ENCODE data around the gene GPC1. TPM values are rescaled to one million over a fixed set of nuclear protein-coding genes. Genes with fewer than 3 reads are reported as not detected.

Gene GPC1
- total and polyA plus RNA-seq, 2 donors (not counting 3 experiments of a cell fraction or from before 2014, with no cell fraction given): 9.6 to 31.1 TPM

DNA sequence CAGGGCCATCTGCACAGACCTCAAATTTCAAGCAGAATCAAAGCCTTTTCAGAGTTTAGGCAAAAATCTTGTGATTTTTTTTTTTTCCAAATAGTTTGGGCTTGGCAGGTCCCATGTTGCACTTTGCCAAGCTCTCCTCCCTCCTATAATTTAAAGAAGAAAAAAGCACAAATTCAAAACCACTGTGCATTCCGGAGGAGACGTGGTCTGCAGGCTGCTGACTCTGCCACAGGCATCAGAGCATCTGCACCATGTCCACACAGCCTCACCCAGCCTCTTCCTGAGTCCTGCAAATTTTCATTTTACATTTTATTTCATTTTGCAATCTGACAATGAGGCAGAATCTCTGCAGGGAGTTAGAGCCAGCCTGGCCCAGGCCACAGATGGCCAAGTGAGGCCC, 15.7 kb upstream of the GPC1 start:
- POLR2A ChIA-PET: no interaction called here
- Histone ChIP-seq H3K36me3 (ENCODE audit: control insufficient read depth in 2 of 2, extremely low read depth in 1 of 2, insufficient read depth in 2 of 2, low read length in 2 of 2) (no peaks in the 10 kb centered on the region), H3K79me2 (ENCODE audit: control insufficient read depth, insufficient read depth, low read length) (no peaks in the 10 kb centered on the region), H3K4me3 (replicated peaks in 1 of 3; ENCODE audit: insufficient read depth in 1 of 3, low read depth in 1 of 3, low read length in 3 of 3) (no peak overlapping the region), H3K27ac (ENCODE audit: insufficient read depth, low read depth, low read length) (no peak overlapping the region), H3K4me1 (ENCODE audit: control insufficient read depth, extremely low read depth, insufficient read depth, low read length) (no peaks in the 10 kb centered on the region), H2AFZ (ENCODE audit: low read depth, low read length) (no peak overlapping the region), H3K9me1 (replicated peaks; ENCODE audit: control insufficient read depth, extremely low read depth, insufficient read depth, low read length) (no peaks in the 10 kb centered on the region), H3K9me3 (replicated peaks; ENCODE audit: control insufficient read depth, insufficient read depth, low read length) (no peaks in the 10 kb centered on the region), H3K9ac (replicated peaks; ENCODE audit: extremely low read depth, insufficient read depth, low read length) (no peak overlapping the region), H3K4me2 (ENCODE audit: insufficient read depth, low read length) (no peak overlapping the region), H3K27me3 (ENCODE audit: control insufficient read depth in 2 of 2, insufficient read depth in 2 of 2, low read length in 2 of 2) (no peaks in the 10 kb centered on the region), H4K20me1 (replicated peaks; ENCODE audit: control insufficient read depth, extremely low read depth, insufficient read depth, low read length) (no peaks in the 10 kb centered on the region)
- no peak for TF ChIP-seq POLR2AphosphoS5 (IDR thresholded peaks at IDR 0.05; ENCODE audit: insufficient read depth, low read depth, low read length)
- TF ChIP-seq EZH2 (IDR thresholded peaks at IDR 0.05; ENCODE audit: borderline replicate concordance, low read depth, low read length, severe bottlenecking): no peak
- TF ChIP-seq JUN (IDR thresholded peaks at IDR 0.05; ENCODE audit: borderline replicate concordance, insufficient read depth, insufficient read length, low read depth): no peak
- TF ChIP-seq, protein P1, sequence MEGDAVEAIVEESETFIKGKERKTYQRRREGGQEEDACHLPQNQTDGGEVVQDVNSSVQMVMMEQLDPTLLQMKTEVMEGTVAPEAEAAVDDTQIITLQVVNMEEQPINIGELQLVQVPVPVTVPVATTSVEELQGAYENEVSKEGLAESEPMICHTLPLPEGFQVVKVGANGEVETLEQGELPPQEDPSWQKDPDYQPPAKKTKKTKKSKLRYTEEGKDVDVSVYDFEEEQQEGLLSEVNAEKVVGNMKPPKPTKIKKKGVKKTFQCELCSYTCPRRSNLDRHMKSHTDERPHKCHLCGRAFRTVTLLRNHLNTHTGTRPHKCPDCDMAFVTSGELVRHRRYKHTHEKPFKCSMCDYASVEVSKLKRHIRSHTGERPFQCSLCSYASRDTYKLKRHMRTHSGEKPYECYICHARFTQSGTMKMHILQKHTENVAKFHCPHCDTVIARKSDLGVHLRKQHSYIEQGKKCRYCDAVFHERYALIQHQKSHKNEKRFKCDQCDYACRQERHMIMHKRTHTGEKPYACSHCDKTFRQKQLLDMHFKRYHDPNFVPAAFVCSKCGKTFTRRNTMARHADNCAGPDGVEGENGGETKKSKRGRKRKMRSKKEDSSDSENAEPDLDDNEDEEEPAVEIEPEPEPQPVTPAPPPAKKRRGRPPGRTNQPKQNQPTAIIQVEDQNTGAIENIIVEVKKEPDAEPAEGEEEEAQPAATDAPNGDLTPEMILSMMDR (IDR thresholded peaks at IDR 0.05; ENCODE audit: extremely low read depth in 1 of 2, insufficient read depth in 1 of 2, low read depth in 1 of 2, low read length in 2 of 2): no peak
- TF ChIP-seq POLR2A (IDR thresholded peaks at IDR 0.05; ENCODE audit: low read depth, low read length): no peak
- no peak for TF ChIP-seq FOS (IDR thresholded peaks at IDR 0.05; ENCODE audit: borderline replicate concordance, insufficient read depth, low read length)
- TF ChIP-seq, protein P2, sequence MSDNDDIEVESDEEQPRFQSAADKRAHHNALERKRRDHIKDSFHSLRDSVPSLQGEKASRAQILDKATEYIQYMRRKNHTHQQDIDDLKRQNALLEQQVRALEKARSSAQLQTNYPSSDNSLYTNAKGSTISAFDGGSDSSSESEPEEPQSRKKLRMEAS (IDR thresholded peaks at IDR 0.05; ENCODE audit: insufficient read depth, insufficient read length): no peak
- TF ChIP-seq GATA2 (IDR thresholded peaks at IDR 0.05; ENCODE audit: insufficient read depth, insufficient read length, low read depth, low read length): no peak
- no peak for TF ChIP-seq MYC (IDR thresholded peaks at IDR 0.05; ENCODE audit: low read depth, low read length)
- CTCF ChIA-PET: no interaction called here
- BruUV-seq (replicated peaks): no TSS peak
- no peak for FAIRE-seq
- no peak for DNase-seq (ENCODE audit: low read depth, low spot score)
- intact Hi-C loops (cut with micrococcal nuclease): no loop called here
- dilution Hi-C loops (cut with MboI; ENCODE audit: extremely low pct_ligation_motif_present, low sequenced_read_pairs): no loop called here
